Hepatocyte (in vitro differentiated cells): Measurements from ENCODE around the gene CCR9.

Experiments used
- EZH2 ChIP-seq: fragments of 200-600 bp; sonication (generic); IDR thresholded peaks from 2 replicates; pipeline ENCODE4 v1.6.1; 2016; ENCODE audit warnings: antibody characterized with exemption, mild to moderate bottlenecking, borderline replicate concordance
- EZH2phosphoT487 ChIP-seq: fragments of 200-600 bp; sonication (generic); IDR thresholded peaks from one replicate; pipeline ENCODE4 v1.6.1; 2018; ENCODE audit warnings: antibody characterized with exemption, mild to moderate bottlenecking, low read depth, moderate library complexity; ENCODE audit not compliant: unreplicated experiment, severe bottlenecking
- TF ChIP-seq, protein P1 (sequence below): fragments of 200-600 bp; sonication (generic); IDR thresholded peaks from 2 replicates; pipeline ENCODE4 v1.5.1; 2016; ENCODE audit warnings: antibody characterized with exemption, mild to moderate bottlenecking; ENCODE audit not compliant: poor library complexity

DNA sequence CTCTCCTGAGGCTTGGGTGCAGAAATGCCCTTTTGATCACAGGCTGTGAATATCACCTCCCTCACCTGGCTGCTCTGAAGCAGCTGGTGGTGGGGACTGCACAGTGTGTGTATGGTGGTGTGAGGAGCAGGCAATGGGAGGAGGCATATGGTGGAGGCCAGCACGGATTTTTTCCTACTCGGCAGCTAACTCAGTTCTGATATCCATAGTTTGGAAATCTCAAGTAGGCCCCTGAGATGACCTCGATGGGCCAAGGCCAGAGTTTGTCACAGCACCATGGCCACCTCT lies 35.6 kb downstream of the CCR9 start:
- no peak for TF ChIP-seq EZH2
- TF ChIP-seq, protein P1, sequence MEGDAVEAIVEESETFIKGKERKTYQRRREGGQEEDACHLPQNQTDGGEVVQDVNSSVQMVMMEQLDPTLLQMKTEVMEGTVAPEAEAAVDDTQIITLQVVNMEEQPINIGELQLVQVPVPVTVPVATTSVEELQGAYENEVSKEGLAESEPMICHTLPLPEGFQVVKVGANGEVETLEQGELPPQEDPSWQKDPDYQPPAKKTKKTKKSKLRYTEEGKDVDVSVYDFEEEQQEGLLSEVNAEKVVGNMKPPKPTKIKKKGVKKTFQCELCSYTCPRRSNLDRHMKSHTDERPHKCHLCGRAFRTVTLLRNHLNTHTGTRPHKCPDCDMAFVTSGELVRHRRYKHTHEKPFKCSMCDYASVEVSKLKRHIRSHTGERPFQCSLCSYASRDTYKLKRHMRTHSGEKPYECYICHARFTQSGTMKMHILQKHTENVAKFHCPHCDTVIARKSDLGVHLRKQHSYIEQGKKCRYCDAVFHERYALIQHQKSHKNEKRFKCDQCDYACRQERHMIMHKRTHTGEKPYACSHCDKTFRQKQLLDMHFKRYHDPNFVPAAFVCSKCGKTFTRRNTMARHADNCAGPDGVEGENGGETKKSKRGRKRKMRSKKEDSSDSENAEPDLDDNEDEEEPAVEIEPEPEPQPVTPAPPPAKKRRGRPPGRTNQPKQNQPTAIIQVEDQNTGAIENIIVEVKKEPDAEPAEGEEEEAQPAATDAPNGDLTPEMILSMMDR = no peak
- no peak for TF ChIP-seq EZH2phosphoT487
